Activated CD4-positive, alpha-beta T cell treated with anti-CD3 and anti-CD28 coated beads, Interleukin-10, Interleukin-2, amounts not matched to agents 100 ng/mL and 50 ng/mL, durations not matched to agents 16 hours and 8 hours (primary cell): Measurements from ENCODE around the gene MRS2.

Source experiments
- DNase-seq: peaks from one replicate; pipeline ENCODE4 v3.0.0-alpha.2; 2020

MRS2 gene

GRCh38 chr6:24436979-24437378 is 34.2 kb downstream of the MRS2 start:
- DNase-seq: no peak

GRCh38 chr6:24439858-24440539 is 37.3 kb downstream of the MRS2 start:
- DNase-seq: no peak

- DNase-seq: no peak
Observed at GRCh38 chr6:24440897-24441598, 38.3 kb downstream of the MRS2 start.

GRCh38 chr6:24441599-24441904 is 38.8 kb downstream of the MRS2 start:
- DNase-seq: no peak

GRCh38 chr6:24444588-24444987 is 41.9 kb downstream of the MRS2 start:
- DNase-seq: no peak

- DNase-seq: no peak
Observed at GRCh38 chr6:24445704-24446103, 43.0 kb downstream of the MRS2 start.

GRCh38 chr6:24446670-24447069 is 43.9 kb downstream of the MRS2 start:
- DNase-seq: no peak

- DNase-seq: no peak
Observed at GRCh38 chr6:24448396-24448795, 45.7 kb downstream of the MRS2 start.

GRCh38 chr6:24448828-24449525 is 46.2 kb downstream of the MRS2 start:
- no peak for DNase-seq

- no peak for DNase-seq
Observed at GRCh38 chr6:24451581-24452388, 49.0 kb downstream of the MRS2 start.

- no peak for DNase-seq
Observed at GRCh38 chr6:24453921-24454320, 51.2 kb downstream of the MRS2 start.

- no peak for DNase-seq
Observed at GRCh38 chr6:24454452-24454851, 51.7 kb downstream of the MRS2 start.

GRCh38 chr6:24455061-24455460 is 52.3 kb downstream of the MRS2 start:
- DNase-seq: no peak

GRCh38 chr6:24458134-24458533 is 55.4 kb downstream of the MRS2 start:
- no peak for DNase-seq

GRCh38 chr6:24458941-24459340 is 56.2 kb downstream of the MRS2 start:
- no peak for DNase-seq

GRCh38 chr6:24460966-24461365 is 58.2 kb downstream of the MRS2 start:
- no peak for DNase-seq

- DNase-seq: no peak
Observed at GRCh38 chr6:24464253-24465038, 61.7 kb downstream of the MRS2 start.

GRCh38 chr6:24469811-24470210 is 67.1 kb downstream of the MRS2 start:
- DNase-seq: no peak

- no peak for DNase-seq
Observed at GRCh38 chr6:24472181-24472580, 69.4 kb downstream of the MRS2 start.
